ENCODE data around the gene ANXA4.

- TF ChIP-seq TAF1 (IDR thresholded peaks at IDR 0.05; ENCODE audit: low read depth, low read length) (no peak), POLR2A (IDR thresholded peaks at IDR 0.05; ENCODE audit: low read depth, low read length) (no peak)
These were observed 20.1 kb downstream of the ANXA4 start for GRCh38 chr2:69762025-69762424.
